ENCODE measurements around the gene SND1. TPM values are rescaled to one million over a fixed set of nuclear protein-coding genes. Genes with fewer than 3 reads are reported as not detected.
"Not testable (repeated sequence)": the region's sequence is repeated elsewhere in the genome, so short reads cannot be mapped to it uniquely, and the experiment has no call there.

The SND1 gene
- total RNA-seq, 6 experiments from 2014 or later = 77.5 to 150 (median 126) TPM

DNA sequence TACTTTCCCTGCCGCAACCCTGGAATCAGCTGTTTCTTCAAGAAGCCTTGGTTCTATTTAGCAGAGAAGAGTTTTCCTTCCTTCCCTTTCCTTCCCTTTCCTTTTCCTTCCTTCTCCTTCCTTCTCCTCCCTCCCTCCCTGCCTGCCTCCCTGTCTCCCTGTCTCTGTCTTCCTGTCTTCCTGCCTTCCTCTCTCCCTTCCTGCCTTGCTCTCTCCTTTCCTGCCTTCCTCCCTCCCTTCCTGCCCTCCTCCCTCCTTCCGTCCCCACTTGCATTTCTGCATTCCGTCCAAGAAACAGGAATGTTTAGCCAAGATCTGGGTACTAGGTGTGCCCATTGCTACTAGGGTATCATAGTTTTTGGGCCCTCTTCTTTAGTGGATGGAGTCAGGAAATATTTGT, 21.9 kb downstream of the SND1 start:
- peaks cover 0 to 8% (median 0%) of the 10 kb centered on the region in 4 donors for H3K36me3 ChIP-seq
- H3K27me3 ChIP-seq = no peaks in the 10 kb centered on the region
- no peak overlapping the region for H3K4me3 ChIP-seq
- intact Hi-C loops (cut with DNase I) = no loop called here
- DNase-seq = no peak
- peaks cover 0 to 4% (median 0%) of the 10 kb centered on the region in 4 donors for H3K4me1 ChIP-seq
- no peak overlapping the region for H3K27ac ChIP-seq
- TF ChIP-seq POLR2A (IDR thresholded peaks at IDR 0.05) = no peak
- no peak for TF ChIP-seq CTCF (IDR thresholded peaks at IDR 0.05)
- no peaks in the 10 kb centered on the region for H3K9me3 ChIP-seq
- WGBS (ENCODE audit: insufficient coverage, low coverage, low lambda C conversion rate, missing lambda C conversion rate) = 60% methylated on average over 3 of the region's 3 CpGs
- no peak for ATAC-seq

GRCh38 chr7:127674361-127674760, 22.4 kb downstream of the SND1 start:
- no peak for TF ChIP-seq POLR2A (IDR thresholded peaks at IDR 0.05)
- no peak for TF ChIP-seq CTCF (IDR thresholded peaks at IDR 0.05)
- ATAC-seq (no peak), DNase-seq (no peak)
- no peak overlapping the region for H3K27ac ChIP-seq
- no peak overlapping the region for H3K4me3 ChIP-seq
- 87% methylated on average over 1 of the region's 1 CpG for WGBS (ENCODE audit: insufficient coverage, low coverage, low lambda C conversion rate, missing lambda C conversion rate)
- H3K36me3 ChIP-seq = peaks cover 0 to 8% (median 0%) of the 10 kb centered on the region in 4 donors
- H3K27me3 ChIP-seq = no peaks in the 10 kb centered on the region
- H3K4me1 ChIP-seq = peaks cover 0 to 4% (median 0%) of the 10 kb centered on the region in 4 donors
- intact Hi-C loops (cut with DNase I) = no loop called here
- no peaks in the 10 kb centered on the region for H3K9me3 ChIP-seq

GRCh38 chr7:127674923-127675322, 22.9 kb downstream of the SND1 start:
- intact Hi-C loops (cut with DNase I); H3K36me3 ChIP-seq; H3K4me3 ChIP-seq; H3K4me1 ChIP-seq; ATAC-seq; H3K27me3 ChIP-seq; DNase-seq; H3K27ac ChIP-seq; H3K9me3 ChIP-seq: not testable (repeated sequence)
- 80% methylated on average over 4 of the region's 4 CpGs for WGBS (ENCODE audit: insufficient coverage, low coverage, low lambda C conversion rate, missing lambda C conversion rate)

GRCh38 chr7:127675721-127676120, 23.7 kb downstream of the SND1 start:
- no peak for TF ChIP-seq CTCF (IDR thresholded peaks at IDR 0.05)
- TF ChIP-seq POLR2A (IDR thresholded peaks at IDR 0.05) = no peak
- Histone ChIP-seq H3K9me3 (no peaks in the 10 kb centered on the region), H3K4me3 (no peak overlapping the region), H3K36me3 (peaks cover 0 to 8% (median 0%) of the 10 kb centered on the region in 4 donors), H3K4me1 (peaks cover 0 to 4% (median 0%) of the 10 kb centered on the region in 4 donors), H3K27me3 (no peaks in the 10 kb centered on the region), H3K27ac (no peak overlapping the region)
- DNase-seq = no peak
- 80% methylated on average over 4 of the region's 5 CpGs for WGBS (ENCODE audit: insufficient coverage, low coverage, low lambda C conversion rate, missing lambda C conversion rate)
- intact Hi-C loops (cut with DNase I) = no loop called here
- ATAC-seq = no peak

DNA sequence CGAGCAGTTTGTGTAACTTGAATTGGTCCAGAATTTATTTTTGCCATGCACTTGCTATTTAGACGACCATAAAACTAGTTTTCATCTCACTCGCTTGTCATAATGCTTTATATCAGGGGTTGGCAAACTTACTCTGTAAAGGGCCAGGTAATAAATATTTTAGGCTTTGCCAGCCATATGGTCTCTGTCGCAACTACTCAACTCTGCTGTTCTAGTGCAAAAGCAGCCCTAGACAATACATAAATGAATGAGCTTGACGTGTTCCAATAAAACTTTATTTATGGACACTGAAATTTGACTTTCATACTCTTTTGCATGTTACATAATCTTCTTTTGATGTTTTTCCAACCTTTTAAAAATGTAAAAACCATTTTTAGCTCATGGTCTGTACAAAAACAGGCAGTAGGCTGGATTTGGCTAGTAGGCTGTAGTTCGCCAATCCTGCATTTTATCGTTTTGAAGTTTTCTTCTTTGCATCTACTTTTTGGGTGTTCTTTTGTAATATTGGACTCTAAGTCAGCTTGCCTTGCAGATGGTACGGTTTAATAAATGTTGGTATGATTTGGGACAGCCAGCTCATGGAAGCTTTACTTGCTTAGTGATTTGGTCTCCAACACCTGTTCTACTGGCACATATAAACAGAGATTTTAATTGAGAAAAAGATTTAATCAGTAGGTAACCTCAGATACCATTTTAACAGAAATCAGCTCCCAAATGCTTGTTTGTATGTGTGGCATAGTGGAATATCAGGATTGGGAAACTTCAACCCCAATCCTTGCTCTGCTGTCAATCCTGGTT, 25.6 kb downstream of the SND1 start:
- DNase-seq = no peak
- TF ChIP-seq CTCF (IDR thresholded peaks at IDR 0.05) = no peak
- TF ChIP-seq POLR2A (IDR thresholded peaks at IDR 0.05) = no peak

More for the DNA sequence above, 25.6 kb downstream of the SND1 start:
- Histone ChIP-seq H3K9me3 (no peaks in the 10 kb centered on the region), H3K27me3 (no peaks in the 10 kb centered on the region), H3K4me3 (no peak overlapping the region), H3K36me3 (peaks cover 0 to 8% (median 0%) of the 10 kb centered on the region in 4 donors), H3K27ac (no peak overlapping the region), H3K4me1 (peaks cover 0 to 12% (median 4%) of the 10 kb centered on the region in 4 donors)
- WGBS (ENCODE audit: insufficient coverage, low coverage, low lambda C conversion rate, missing lambda C conversion rate) = 90% methylated on average over 8 of the region's 8 CpGs
- no peak for ATAC-seq
- intact Hi-C loops (cut with DNase I) = no loop called here

All from right lobe of liver (tissue), 6 donors.